Activated CD4-positive, alpha-beta T cell treated with anti-CD3 and anti-CD28 coated beads, Interleukin-2, amount 50 U/mL, for 24 hours (primary cell): Measurements from ENCODE around the gene CD82.

Source experiments
- DNase-seq, 2 donors: peaks; one replicate each; pipeline ENCODE4 v3.0.0-alpha.2; 2020; ENCODE audit warnings: low read depth in 1 of 2, low spot score in 1 of 2

The CD82 gene

GRCh38 chr11:44615041-44615755, 49.7 kb downstream of the CD82 start:
- no peak for DNase-seq

- DNase-seq: no peak
These were observed 50.7 kb downstream of the CD82 start for GRCh38 chr11:44615913-44616791.

GRCh38 chr11:44617671-44618461, 52.4 kb downstream of the CD82 start:
- DNase-seq: no peak

- DNase-seq: no peak
These were observed 53.3 kb downstream of the CD82 start for GRCh38 chr11:44618561-44619425.

GRCh38 chr11:44620328-44620725, 54.9 kb downstream of the CD82 start:
- no peak for DNase-seq

GRCh38 chr11:44621140-44621681, 55.7 kb downstream of the CD82 start:
- DNase-seq: no peak

- DNase-seq: no peak
These were observed 56.3 kb downstream of the CD82 start for GRCh38 chr11:44621784-44622183.

- DNase-seq: no peak
These were observed 56.8 kb downstream of the CD82 start for GRCh38 chr11:44622190-44622650.

- DNase-seq: no peak
These were observed 57.3 kb downstream of the CD82 start for GRCh38 chr11:44622721-44623258.

- no peak for DNase-seq
These were observed 57.9 kb downstream of the CD82 start for GRCh38 chr11:44623341-44623730.

- DNase-seq: no peak
These were observed 58.4 kb downstream of the CD82 start for GRCh38 chr11:44623731-44624491.

- no peak for DNase-seq
These were observed 59.3 kb downstream of the CD82 start for GRCh38 chr11:44624761-44625221.

GRCh38 chr11:44625759-44626523, 60.5 kb downstream of the CD82 start:
- no peak for DNase-seq

- DNase-seq: no peak
These were observed 61.2 kb downstream of the CD82 start for GRCh38 chr11:44626645-44627044.

GRCh38 chr11:44627165-44627789, 61.8 kb downstream of the CD82 start:
- no peak for DNase-seq

GRCh38 chr11:44627911-44628729, 62.7 kb downstream of the CD82 start:
- DNase-seq: no peak
